Bronchial epithelial cell (primary cell): Measurements from ENCODE around the gene AMFR. TPM values are rescaled to one million over a fixed set of nuclear protein-coding genes. Genes with fewer than 3 reads are reported as not detected.

ENCODE experiments used
- DNase-seq: peaks from one replicate; pipeline ENCODE4 v3.0.0-alpha.2; 2010; ENCODE audit warnings: low read depth
- FAIRE-seq: peaks from 2 replicates; lab custom pipeline; 2011; peaks lifted over from hg19 to GRCh38; lab: Jason Lieb, UNC
- H3K27me3 ChIP-seq: 2 replicates; pipeline ENCODE4 v1.5.1; 2011; ENCODE audit warnings: low read length; ENCODE audit not compliant: control insufficient read depth, insufficient read depth
- H3K36me3 ChIP-seq: 2 replicates; pipeline ENCODE4 v1.5.1; 2011; ENCODE audit warnings: low read length; ENCODE audit not compliant: control insufficient read depth, insufficient read depth
- H3K4me3 ChIP-seq: 2 replicates; pipeline ENCODE4 v1.5.1; 2011; ENCODE audit warnings: mild to moderate bottlenecking, low read depth, low read length, control low read depth
- CTCF ChIP-seq: IDR thresholded peaks from 2 replicates; pipeline ENCODE4 v1.5.1; 2011; ENCODE audit warnings: mild to moderate bottlenecking, moderate library complexity, low read length, control low read depth, inconsistent platforms; ENCODE audit not compliant: insufficient read depth, severe bottlenecking
- total RNA-seq: library from RNA; depleted of rRNA; stranded (reverse); fragments of >200 nt; gene quantifications from 2 replicates; pipeline ENCODE4 v1.2.1, GENCODE V29; 2014

AMFR gene
- total RNA-seq, 1 donor from 2014 or later: 224 TPM

GRCh38 chr16:56312028-56312300 is 113.4 kb downstream of the AMFR start:
- TF ChIP-seq CTCF: no peak

More at GRCh38 chr16:56312028-56312300, 113.4 kb downstream of the AMFR start:
- H3K36me3 ChIP-seq: no peaks in the 10 kb centered on the region
- DNase-seq (no peak), FAIRE-seq (no peak)
- H3K4me3 ChIP-seq: no peak overlapping the region
- H3K27me3 ChIP-seq: no peaks in the 10 kb centered on the region

Other genes with a start within 250 kb of the AMFR start
- gene GNAO1, start 234.1 kb downstream of the AMFR start, total RNA-seq: under 0.01 TPM in 1 of 2 replicates, not detected in the other
- gene NUDT21, start 25.8 kb upstream of the AMFR start, total RNA-seq: 41.5 and 45.8 TPM in 2 replicates
- gene OGFOD1, start 26.0 kb upstream of the AMFR start, total RNA-seq: 30.0 and 63.5 TPM in 2 replicates
- gene BBS2, start 94.5 kb upstream of the AMFR start, total RNA-seq: 31.6 and 46.6 TPM in 2 replicates
- gene MT4, start 139.5 kb upstream of the AMFR start, total RNA-seq: not detected in 2 replicates
- gene MT3, start 164.0 kb upstream of the AMFR start, total RNA-seq: not detected in 2 replicates
- gene MT2A, start 183.0 kb upstream of the AMFR start, total RNA-seq: 10.0 and 34.0 TPM in 2 replicates
- 60.8 and 90.5 TPM in 2 replicates for gene MT1E, start 200.2 kb upstream of the AMFR start, total RNA-seq
- gene MT1M, start 207.1 kb upstream of the AMFR start, total RNA-seq: 0.26 TPM in 1 of 2 replicates, not detected in the other
- gene MT1A, start 213.1 kb upstream of the AMFR start, total RNA-seq: not detected in 2 replicates
- not detected in 2 replicates for gene MT1B, start 226.3 kb upstream of the AMFR start, total RNA-seq
- gene MT1F, start 232.4 kb upstream of the AMFR start, total RNA-seq: 1.5 and 1.6 TPM in 2 replicates
- 0.64 TPM in 1 of 2 replicates, not detected in the other for gene MT1G, start 242.5 kb upstream of the AMFR start, total RNA-seq
- gene MT1H, start 244.3 kb upstream of the AMFR start, total RNA-seq: not detected in 2 replicates